Cardiac muscle cell (in vitro differentiated cells and primary cell): ENCODE results near the gene SKIL. TPM values are rescaled to one million over a fixed set of nuclear protein-coding genes. Genes with fewer than 3 reads are reported as not detected.

Experiments used
- DNase-seq, 2 donors: peaks; one replicate each; pipeline versions ENCODE4 v3.0.0 to v3.0.0-alpha.2; 2010 to 2017; ENCODE audit warnings: low read depth in 1 of 2, low spot score in 1 of 2
- H3K27ac ChIP-seq: fragments of 200-600 bp; sonication (generic); 2 replicates; pipeline ENCODE4 v1.5.1; 2016
- H3K27me3 ChIP-seq: fragments of 200-600 bp; sonication (generic); 2 replicates; pipeline ENCODE4 v1.6.0; 2016; ENCODE audit warnings: control low read depth
- H3K36me3 ChIP-seq: fragments of 200-600 bp; sonication (generic); 2 replicates; pipeline ENCODE4 v1.5.1; 2016; ENCODE audit warnings: control low read depth
- H3K4me1 ChIP-seq: fragments of 200-600 bp; sonication (generic); 2 replicates; pipeline ENCODE4 v1.8.1; 2017; ENCODE audit warnings: low read depth, mild to moderate bottlenecking, mixed run types
- H3K4me3 ChIP-seq: fragments of 200-600 bp; sonication (generic); 2 replicates; pipeline ENCODE4 v1.5.1; 2016; ENCODE audit warnings: mild to moderate bottlenecking
- H3K9me3 ChIP-seq: fragments of 200-600 bp; sonication (generic); 2 replicates; pipeline ENCODE4 v1.5.1; 2017; ENCODE audit warnings: low read depth, mild to moderate bottlenecking, control low read depth
- polyA plus RNA-seq: library from polyadenylated mRNA; unstranded; fragments of >200 nt; fragmentation: Nextera tagmentation; extraction: Ambion mirVana; gene quantifications from 2 replicates; pipeline ENCODE4 v1.2.1, GENCODE V29; 2016
- total RNA-seq: library from RNA; depleted of rRNA; stranded (reverse); fragments of >200 nt; gene quantifications from 2 replicates; pipeline ENCODE4 v1.2.3, GENCODE V29; 2016
- TF ChIP-seq, protein P1 (sequence below): IDR thresholded peaks from 2 replicates; pipeline ENCODE4 v1.5.1; 2012; ENCODE audit warnings: low read depth, mild to moderate bottlenecking, low read length

Gene SKIL
- total and polyA plus RNA-seq, 2 experiments from 2014 or later = 11.9 to 42.8 TPM

DNA sequence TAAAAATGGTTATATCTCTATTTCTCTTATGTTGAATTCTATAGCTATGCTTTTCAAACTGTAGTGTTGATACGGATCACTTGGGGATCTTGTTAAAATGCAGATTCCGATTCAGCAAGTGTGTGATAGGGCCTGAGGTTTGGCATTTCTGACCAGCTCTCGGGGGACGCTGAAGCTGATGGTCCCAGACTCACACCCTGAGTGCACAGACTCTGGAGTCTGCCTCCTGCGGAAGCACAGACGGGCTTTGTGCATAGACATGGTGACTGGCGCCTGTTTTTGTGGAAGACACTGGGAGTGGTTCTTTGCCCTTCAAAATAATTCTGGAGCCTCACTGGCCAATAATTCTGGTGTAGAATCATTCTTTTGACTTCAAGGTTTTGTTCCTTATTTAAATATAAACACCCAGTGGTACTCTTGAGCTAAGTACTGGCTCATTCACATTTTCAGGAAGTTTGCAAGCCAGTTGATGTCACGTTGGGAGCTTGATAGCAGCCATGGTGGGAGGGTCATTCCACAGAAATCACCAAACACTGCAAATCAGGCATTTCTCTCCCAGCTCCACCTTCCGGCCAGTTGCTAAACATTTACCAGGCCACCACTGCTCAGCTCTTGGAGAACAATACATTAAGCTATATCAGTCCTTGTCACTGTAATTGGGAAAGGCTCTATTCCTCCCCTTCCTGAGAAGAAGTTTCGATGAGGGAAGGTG is 80.3 kb downstream of the SKIL start:
- Histone ChIP-seq H3K27ac (no peak overlapping the region), H3K4me1 (no peaks in the 10 kb centered on the region), H3K36me3 (no peaks in the 10 kb centered on the region), H3K4me3 (no peak overlapping the region), H3K27me3 (no peaks in the 10 kb centered on the region), H3K9me3 (no peaks in the 10 kb centered on the region)
- DNase-seq = peak in 1 of 2 donors; percentile 42
- TF ChIP-seq, protein P1, sequence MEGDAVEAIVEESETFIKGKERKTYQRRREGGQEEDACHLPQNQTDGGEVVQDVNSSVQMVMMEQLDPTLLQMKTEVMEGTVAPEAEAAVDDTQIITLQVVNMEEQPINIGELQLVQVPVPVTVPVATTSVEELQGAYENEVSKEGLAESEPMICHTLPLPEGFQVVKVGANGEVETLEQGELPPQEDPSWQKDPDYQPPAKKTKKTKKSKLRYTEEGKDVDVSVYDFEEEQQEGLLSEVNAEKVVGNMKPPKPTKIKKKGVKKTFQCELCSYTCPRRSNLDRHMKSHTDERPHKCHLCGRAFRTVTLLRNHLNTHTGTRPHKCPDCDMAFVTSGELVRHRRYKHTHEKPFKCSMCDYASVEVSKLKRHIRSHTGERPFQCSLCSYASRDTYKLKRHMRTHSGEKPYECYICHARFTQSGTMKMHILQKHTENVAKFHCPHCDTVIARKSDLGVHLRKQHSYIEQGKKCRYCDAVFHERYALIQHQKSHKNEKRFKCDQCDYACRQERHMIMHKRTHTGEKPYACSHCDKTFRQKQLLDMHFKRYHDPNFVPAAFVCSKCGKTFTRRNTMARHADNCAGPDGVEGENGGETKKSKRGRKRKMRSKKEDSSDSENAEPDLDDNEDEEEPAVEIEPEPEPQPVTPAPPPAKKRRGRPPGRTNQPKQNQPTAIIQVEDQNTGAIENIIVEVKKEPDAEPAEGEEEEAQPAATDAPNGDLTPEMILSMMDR = no peak

GRCh38 chr3:170438836-170439235 is 81.3 kb downstream of the SKIL start:
- no peaks in the 10 kb centered on the region for H3K4me1 ChIP-seq
- no peaks in the 10 kb centered on the region for H3K36me3 ChIP-seq
- H3K4me3 ChIP-seq = no peak overlapping the region
- H3K27ac ChIP-seq = no peak overlapping the region
- no peak for DNase-seq
- TF ChIP-seq, protein P1 = no peak
- H3K9me3 ChIP-seq = no peaks in the 10 kb centered on the region
- H3K27me3 ChIP-seq = no peaks in the 10 kb centered on the region

- H3K36me3 ChIP-seq = no peaks in the 10 kb centered on the region
- H3K9me3 ChIP-seq = no peaks in the 10 kb centered on the region
- TF ChIP-seq, protein P1 = no peak
- H3K27ac ChIP-seq = no peak overlapping the region
- DNase-seq = peak in 1 of 2 donors; percentile 46
- no peaks in the 10 kb centered on the region for H3K27me3 ChIP-seq
- H3K4me3 ChIP-seq = no peak overlapping the region
- H3K4me1 ChIP-seq = no peaks in the 10 kb centered on the region
Measured at GRCh38 chr3:170440344-170440743, 82.8 kb downstream of the SKIL start.

- H3K27me3 ChIP-seq = no peaks in the 10 kb centered on the region
- H3K36me3 ChIP-seq = no peaks in the 10 kb centered on the region
- H3K4me3 ChIP-seq = no peak overlapping the region
- H3K27ac ChIP-seq = no peak overlapping the region
- no peak for DNase-seq
- TF ChIP-seq, protein P1 = no peak
- H3K9me3 ChIP-seq = no peaks in the 10 kb centered on the region
- no peaks in the 10 kb centered on the region for H3K4me1 ChIP-seq
Measured at GRCh38 chr3:170441412-170441811, 83.9 kb downstream of the SKIL start.

GRCh38 chr3:170442947-170443346 is 85.4 kb downstream of the SKIL start:
- no peaks in the 10 kb centered on the region for H3K36me3 ChIP-seq
- TF ChIP-seq, protein P1 = no peak
- no peak overlapping the region for H3K4me3 ChIP-seq
- H3K27ac ChIP-seq = no peak overlapping the region
- H3K4me1 ChIP-seq = no peaks in the 10 kb centered on the region
- H3K9me3 ChIP-seq = no peaks in the 10 kb centered on the region
- DNase-seq = peak in 1 of 2 donors; percentile 24
- no peaks in the 10 kb centered on the region for H3K27me3 ChIP-seq
